NCI-H748 (cell line): ENCODE results near the gene SHC3.

Experiments used
- DNase-seq: peaks from one replicate; lab custom pipeline; 2025; ENCODE audit not compliant: unreplicated experiment; lab: John Stamatoyannopoulos, UW

SHC3 gene

GRCh38 chr9:89006267-89006666 is 172.4 kb downstream of the SHC3 start:
- DNase-seq: peak; percentile 16

GRCh38 chr9:89005323-89005722 is 173.3 kb downstream of the SHC3 start:
- no peak for DNase-seq

GRCh38 chr9:89002987-89003386 is 175.6 kb downstream of the SHC3 start:
- no peak for DNase-seq

- DNase-seq: no peak
Measured at GRCh38 chr9:89001917-89002540, 176.6 kb downstream of the SHC3 start.

- peak; percentile 87 for DNase-seq
Measured at GRCh38 chr9:89000973-89001916, 177.4 kb downstream of the SHC3 start.

GRCh38 chr9:89000371-89000781 is 178.2 kb downstream of the SHC3 start:
- DNase-seq: no peak

GRCh38 chr9:88998911-88999310 is 179.7 kb downstream of the SHC3 start:
- DNase-seq: no peak

- no peak for DNase-seq
Measured at GRCh38 chr9:88998503-88998902, 180.1 kb downstream of the SHC3 start.

- DNase-seq: no peak
Measured at GRCh38 chr9:88997646-88998045, 181.0 kb downstream of the SHC3 start.

- DNase-seq: no peak
Measured at GRCh38 chr9:88996921-88997235, 181.7 kb downstream of the SHC3 start.

GRCh38 chr9:88996046-88996920 is 182.3 kb downstream of the SHC3 start:
- DNase-seq: no peak

GRCh38 chr9:88995627-88996026 is 183.0 kb downstream of the SHC3 start:
- no peak for DNase-seq

GRCh38 chr9:88995200-88995577 is 183.4 kb downstream of the SHC3 start:
- no peak for DNase-seq

- no peak for DNase-seq
Measured at GRCh38 chr9:88994469-88995199, 184.0 kb downstream of the SHC3 start.

GRCh38 chr9:88993871-88994460 is 184.7 kb downstream of the SHC3 start:
- no peak for DNase-seq

- no peak for DNase-seq
Measured at GRCh38 chr9:88993327-88993726, 185.3 kb downstream of the SHC3 start.

GRCh38 chr9:88992556-88992955 is 186.1 kb downstream of the SHC3 start:
- DNase-seq: no peak

- peak; percentile 49 for DNase-seq
Measured at GRCh38 chr9:88991066-88992034, 187.3 kb downstream of the SHC3 start, which contains the start of gene S1PR3. Gene S1PR3, plus strand, starts transcription at chr9:88991468. Its CDS starts 9,733 bp downstream, at chr9:89001201.

GRCh38 chr9:88990729-88991065 is 187.9 kb downstream of the SHC3 start:
- DNase-seq: no peak
